ENCODE results near the gene KRTAP1-1.
"Not testable (repeated sequence)": the region's sequence is repeated elsewhere in the genome, so short reads cannot be mapped to it uniquely, and the experiment has no call there.

The KRTAP1-1 gene

DNA sequence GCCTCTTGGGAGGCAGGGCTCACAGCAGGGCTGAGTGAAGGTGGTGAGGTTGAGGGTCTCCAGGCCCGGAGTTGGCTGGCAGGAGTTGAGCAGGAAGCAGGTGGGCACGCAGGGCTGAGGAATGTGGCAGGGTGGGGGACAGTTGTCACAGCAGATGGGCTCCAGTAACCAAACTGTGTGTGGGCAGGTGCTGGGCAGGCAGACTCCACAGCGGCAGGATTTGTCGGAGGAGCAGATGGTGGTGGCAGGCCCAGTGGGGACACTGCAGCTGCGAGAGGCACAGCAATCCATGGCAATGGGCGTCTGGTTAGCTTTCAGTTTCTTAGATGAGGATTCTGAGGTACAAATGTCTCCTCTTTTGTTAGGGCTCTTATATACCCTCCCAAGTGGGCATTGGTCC, 41.7 kb downstream of the KRTAP1-1 start, which contains the start of gene KRTAP3-2:
Gene KRTAP3-2 (minus strand): TSS at position 344 of the 400 bp plus-strand sequence. CDS start 53 bp downstream, at position 291.
- TF ChIP-seq, protein P1, sequence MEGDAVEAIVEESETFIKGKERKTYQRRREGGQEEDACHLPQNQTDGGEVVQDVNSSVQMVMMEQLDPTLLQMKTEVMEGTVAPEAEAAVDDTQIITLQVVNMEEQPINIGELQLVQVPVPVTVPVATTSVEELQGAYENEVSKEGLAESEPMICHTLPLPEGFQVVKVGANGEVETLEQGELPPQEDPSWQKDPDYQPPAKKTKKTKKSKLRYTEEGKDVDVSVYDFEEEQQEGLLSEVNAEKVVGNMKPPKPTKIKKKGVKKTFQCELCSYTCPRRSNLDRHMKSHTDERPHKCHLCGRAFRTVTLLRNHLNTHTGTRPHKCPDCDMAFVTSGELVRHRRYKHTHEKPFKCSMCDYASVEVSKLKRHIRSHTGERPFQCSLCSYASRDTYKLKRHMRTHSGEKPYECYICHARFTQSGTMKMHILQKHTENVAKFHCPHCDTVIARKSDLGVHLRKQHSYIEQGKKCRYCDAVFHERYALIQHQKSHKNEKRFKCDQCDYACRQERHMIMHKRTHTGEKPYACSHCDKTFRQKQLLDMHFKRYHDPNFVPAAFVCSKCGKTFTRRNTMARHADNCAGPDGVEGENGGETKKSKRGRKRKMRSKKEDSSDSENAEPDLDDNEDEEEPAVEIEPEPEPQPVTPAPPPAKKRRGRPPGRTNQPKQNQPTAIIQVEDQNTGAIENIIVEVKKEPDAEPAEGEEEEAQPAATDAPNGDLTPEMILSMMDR (IDR thresholded peaks at IDR 0.05), result not testable (repeated sequence)

DNA sequence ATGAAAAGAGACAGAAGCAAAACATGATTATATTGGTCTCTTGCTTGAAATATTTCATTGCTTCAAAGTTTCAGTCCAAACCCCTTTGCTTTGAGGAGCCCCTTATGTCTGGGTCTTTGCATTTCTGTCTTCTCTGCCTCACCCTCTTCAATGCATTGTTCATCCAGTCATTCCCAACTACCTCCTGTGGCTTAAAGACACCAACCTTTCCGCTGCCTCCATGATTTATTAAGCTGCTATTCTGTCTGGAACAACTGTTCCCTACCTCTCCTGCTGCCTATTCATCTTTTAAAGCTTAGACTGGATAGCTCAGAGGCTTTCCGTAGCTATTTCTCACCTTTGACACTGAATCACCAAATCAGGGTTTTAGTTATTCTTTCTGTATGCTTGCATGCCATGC, 43.9 kb downstream of the KRTAP1-1 start:
- TF ChIP-seq, protein P1 (IDR thresholded peaks at IDR 0.05), result no peak

DNA sequence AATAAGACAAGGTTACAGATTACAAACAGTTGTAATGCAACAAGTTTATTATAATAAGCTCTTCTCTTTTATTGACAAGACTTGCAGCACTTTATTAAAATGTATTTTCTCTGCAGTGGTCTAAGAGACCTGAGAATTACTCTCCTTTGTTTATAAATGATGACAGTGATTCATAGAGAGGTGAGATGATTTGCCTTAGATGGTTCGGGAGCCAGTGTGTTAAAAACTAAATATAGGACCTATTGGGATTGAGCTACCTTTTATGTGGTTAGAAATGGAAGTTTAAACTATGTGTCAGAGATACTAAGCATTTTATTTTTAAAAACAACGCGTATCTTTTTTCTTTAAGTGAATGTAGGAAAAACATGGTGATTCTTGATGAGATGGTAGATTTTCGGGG, 44.4 kb downstream of the KRTAP1-1 start:
- TF ChIP-seq, protein P1 (IDR thresholded peaks at IDR 0.05), result no peak

DNA sequence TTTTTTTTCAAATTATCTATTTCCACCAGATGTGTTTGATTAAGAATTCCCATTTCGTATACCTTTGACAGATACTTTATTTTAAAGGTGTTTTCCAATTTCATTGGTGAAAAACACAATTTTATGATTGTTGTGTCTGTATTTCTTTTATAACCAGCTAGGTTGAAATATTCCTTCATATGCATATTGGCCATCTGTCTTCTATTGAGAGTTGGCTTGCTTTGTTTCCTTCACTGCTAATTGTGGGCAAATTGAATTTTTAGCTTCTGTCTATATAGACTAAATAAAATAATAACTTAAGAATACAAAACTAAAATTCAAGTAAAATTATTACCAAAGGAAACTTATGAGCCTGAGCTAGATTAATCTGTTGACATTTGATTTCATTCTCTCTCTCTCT, 46.1 kb downstream of the KRTAP1-1 start:
- TF ChIP-seq, protein P1 (IDR thresholded peaks at IDR 0.05), result no peak

DNA sequence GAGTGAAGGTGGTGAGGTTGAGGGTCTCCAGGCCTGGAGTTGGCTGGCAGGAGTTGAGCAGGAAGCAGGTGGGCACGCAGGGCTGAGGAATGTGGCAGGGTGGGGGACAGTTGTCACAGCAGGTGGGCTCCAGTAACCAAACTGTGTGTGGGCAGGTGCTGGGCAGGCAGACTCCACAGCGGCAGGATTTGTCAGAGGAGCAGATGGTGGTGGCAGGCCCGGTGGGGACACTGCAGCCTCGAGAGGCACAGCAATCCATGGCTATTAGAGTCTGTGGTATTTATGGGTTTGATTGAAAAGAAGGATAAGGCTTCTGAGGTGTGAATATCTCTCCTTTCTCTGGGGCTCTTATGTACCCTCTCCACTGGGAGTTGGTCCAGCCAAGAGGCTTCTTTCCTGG, 47.4 kb downstream of the KRTAP1-1 start, which contains the start of gene KRTAP3-3:
Gene KRTAP3-3 (minus strand): TSS at position 326 of the 400 bp plus-strand sequence. CDS start 67 bp downstream, at position 259.
- TF ChIP-seq, protein P1 (IDR thresholded peaks at IDR 0.05), result no peak

DNA sequence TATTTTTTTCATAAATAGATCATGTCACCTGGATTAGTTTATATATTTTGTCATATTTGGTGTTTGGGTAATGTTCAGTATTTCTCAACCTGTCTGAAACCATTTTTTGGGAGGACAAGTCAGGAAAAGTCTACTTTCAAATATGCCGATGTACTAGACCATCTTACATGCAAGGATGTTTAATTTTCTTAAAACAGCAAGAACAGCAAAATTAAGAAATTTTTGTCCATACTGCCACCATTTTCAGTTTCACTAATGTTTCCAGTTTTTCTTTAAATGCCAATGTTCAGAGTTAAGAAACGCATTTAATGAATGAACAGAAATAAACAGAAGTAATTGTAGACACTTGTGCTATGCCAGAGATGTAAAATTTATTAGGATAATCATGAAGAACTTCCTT, 48.2 kb downstream of the KRTAP1-1 start:
- TF ChIP-seq, protein P1 (IDR thresholded peaks at IDR 0.05), result no peak

DNA sequence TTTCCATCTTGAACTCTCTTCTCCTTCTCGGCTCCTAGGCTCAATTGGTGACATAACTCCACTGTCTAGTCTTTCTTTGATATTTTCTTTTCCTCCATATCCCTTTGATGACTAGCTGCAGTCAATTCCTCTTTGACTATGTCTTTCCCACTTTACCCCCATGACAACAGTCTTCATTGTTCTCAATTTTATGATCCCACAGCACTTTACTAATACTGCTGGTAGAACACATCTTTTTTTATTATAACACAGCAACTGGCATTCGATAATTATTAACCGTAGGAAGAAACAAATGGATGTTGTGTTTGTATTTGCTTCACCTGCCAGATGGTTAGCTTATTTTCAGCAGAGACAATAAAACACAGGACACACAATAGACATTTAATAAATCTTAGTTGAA, 48.6 kb downstream of the KRTAP1-1 start:
- TF ChIP-seq, protein P1 (IDR thresholded peaks at IDR 0.05), result no peak
